NCI-H1694 treated with DMSO at 0.1 percent for 48 hours (cell line): Measurements from ENCODE around the gene ADAMTS16.

Experiments
- DNase-seq: peaks from one replicate; lab custom pipeline; 2025; lab: John Stamatoyannopoulos, UW

ADAMTS16 gene

DNA sequence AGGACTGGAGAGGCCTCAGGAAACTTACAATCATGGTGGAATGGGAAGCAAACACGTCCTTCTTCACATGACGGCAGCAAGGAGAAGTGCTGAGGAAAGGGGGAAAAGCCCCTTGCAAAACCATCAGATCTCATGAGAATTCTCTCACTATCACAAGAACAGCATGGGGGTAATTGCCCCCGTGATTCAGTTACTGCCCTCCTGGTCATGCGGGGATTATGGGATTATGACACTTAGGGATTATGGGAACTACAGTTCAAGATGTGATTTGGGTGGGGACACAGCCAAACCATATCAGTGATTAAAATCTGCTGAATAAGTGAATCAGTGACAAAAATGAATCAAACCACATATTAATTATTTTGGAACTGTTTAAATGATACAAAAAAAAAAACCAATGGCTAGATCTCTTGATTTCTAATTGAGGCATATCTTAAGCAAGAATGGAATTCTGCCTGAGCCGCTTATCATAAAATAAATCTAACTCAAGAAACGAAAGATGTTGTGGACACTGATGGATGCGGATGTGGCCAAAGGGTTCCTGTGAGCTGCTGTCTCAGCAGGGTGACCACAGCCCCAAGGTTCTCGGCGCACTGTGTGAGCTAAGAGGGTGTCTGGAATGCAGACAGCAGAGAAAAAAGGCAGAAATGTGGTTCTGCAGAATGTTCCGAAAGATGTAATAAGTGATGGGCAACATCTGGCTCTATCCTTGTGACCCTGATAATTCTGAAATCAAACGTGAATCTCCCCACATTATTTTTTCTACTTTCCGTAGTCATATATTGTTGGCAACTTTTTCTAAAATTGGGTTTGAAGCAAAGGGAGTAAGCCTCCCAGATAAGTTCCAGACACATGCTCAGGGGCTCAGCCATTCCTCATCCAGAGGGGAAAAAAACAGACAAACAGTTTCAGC, 175.2 kb downstream of the ADAMTS16 start:
- DNase-seq, result no peak

GRCh38 chr5:5316334-5316733, 176.2 kb downstream of the ADAMTS16 start:
- DNase-seq, result no peak

GRCh38 chr5:5317976-5318375, 177.8 kb downstream of the ADAMTS16 start:
- DNase-seq, result no peak

DNA sequence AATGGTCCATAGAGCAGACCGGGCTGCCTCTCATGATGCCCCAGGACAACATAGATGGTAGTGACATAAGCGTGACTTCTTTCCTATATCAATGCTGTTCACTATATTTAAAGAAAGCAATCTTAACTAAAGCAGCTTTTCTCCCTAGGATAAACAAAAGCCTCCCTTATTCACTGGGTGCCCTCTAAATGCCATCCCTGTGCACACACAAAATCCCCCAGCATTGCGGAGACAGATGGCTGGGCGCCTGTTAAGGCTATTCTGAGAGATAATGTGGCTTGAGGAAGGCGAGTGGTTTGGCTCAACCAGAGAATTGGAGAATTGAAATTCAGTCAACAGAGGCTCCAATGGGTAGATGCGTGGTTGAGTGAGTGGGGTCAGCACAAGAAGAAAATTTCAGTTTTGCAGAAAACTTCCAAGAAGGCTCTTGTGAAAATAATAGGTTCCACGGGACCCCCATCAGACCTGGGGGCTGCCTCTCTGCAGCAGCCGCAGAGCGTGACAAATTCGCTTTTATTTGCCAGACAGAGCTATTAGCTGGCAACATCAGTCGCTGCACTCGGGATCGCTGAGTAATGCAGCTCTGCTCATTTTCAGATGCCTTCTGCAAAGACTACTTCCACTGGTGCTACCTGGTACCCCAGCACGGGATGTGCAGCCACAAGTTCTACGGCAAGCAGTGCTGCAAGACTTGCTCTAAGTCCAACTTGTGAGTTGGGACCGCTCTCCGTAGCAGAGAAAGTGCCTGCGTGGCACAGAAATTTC, 178.5 kb downstream of the ADAMTS16 start:
- no peak for DNase-seq

GRCh38 chr5:5320062-5320805, 180.1 kb downstream of the ADAMTS16 start:
- no peak for DNase-seq

- DNase-seq, result no peak
These were observed 181.0 kb downstream of the ADAMTS16 start for GRCh38 chr5:5321137-5321536.

- no peak for DNase-seq
These were observed 183.4 kb downstream of the ADAMTS16 start for GRCh38 chr5:5323551-5323950.

GRCh38 chr5:5326115-5326758, 186.1 kb downstream of the ADAMTS16 start:
- DNase-seq, result no peak

DNA sequence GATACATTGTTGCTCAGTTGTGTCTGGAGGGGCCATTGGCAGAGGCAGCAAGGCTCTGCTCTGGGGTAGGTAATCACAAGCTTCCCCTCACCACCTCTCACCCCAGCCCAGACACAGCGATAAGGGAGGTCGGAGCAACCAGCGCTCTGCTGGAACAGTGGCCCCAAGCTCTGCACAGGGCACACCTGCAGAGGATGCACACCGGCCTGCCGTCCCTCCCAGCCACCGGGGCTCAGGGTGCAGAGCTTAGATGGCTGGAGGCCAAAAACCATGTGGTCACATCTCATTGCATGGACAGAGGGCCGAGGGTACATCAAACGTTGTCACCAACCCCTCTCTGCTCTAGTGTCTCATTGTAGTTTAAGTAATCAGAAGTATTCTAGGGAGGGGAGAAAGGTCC, 187.0 kb downstream of the ADAMTS16 start:
- DNase-seq, result no peak

DNA sequence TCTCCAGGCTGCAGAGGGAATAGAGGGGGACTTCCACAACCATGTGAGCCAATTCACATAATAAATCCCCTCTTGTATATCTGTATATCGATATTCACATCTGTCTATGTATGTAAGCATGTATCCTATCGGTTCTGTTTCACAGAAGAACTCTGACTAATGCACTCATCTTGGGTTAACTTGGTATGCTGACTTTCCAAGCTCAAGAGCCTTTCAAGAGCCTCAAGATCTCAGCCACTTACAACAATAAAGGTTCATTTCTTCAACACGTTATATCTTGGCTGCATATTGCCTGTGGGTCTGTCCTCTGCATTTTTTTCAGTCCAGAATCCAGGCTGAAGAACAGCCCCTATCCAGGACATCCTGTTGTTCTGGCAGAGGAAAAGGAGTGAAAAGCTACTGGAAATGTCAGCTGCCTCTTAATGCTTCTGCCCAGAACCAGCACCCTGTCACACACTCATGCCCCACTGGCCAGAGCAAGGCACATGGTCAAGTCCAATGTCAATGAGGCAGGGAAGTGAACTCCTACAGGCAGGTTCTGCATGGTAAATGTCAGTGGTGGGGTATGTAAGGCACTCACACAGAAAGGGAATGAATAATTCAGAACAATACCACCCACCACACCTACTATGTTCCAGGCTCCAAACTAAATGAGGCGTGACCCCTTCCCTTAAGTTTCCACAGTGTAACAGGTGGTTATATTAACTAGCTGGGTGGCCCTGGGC, 190.8 kb downstream of the ADAMTS16 start:
- no peak for DNase-seq

GRCh38 chr5:5331848-5332247, 191.7 kb downstream of the ADAMTS16 start:
- DNase-seq, result no peak

DNA sequence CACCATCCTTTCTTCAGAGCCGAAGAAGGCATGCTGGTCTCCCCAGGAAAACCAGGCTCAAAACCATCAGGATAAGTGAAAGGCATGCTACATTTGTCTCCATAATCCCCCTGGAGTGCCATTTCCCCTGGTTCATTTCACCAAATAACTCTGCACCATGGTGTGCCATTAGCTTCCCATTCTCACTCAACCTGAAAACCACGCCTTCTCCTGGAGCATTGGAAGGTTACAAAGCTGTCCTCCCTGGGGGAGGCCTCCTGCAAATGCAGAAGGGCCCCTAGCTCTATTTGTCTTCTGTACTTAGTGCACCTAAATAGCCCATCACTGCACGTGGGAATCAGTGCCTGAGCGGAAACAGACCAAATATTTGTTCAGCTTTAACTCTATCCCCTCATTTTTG, 192.2 kb downstream of the ADAMTS16 start:
- DNase-seq, result no peak

DNA sequence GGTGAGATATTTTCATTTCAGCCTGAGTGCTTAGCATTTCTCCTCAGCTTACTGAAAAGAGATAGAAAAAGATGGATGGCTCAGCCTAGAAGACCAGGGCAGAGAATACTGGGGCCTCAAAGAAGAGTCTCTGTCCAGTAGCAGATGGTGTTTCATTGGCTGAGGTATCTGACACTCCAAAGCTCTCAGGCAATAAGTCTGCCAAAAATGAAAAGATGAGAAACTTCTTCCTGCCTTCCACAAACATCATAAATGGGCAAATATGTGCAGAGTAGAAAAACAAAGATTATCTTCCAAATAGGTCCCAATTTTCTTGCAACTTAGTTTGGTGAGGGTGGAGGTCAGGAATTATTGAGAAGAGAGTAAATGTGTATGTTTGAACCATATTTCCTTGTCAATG, 195.0 kb downstream of the ADAMTS16 start:
- no peak for DNase-seq

DNA sequence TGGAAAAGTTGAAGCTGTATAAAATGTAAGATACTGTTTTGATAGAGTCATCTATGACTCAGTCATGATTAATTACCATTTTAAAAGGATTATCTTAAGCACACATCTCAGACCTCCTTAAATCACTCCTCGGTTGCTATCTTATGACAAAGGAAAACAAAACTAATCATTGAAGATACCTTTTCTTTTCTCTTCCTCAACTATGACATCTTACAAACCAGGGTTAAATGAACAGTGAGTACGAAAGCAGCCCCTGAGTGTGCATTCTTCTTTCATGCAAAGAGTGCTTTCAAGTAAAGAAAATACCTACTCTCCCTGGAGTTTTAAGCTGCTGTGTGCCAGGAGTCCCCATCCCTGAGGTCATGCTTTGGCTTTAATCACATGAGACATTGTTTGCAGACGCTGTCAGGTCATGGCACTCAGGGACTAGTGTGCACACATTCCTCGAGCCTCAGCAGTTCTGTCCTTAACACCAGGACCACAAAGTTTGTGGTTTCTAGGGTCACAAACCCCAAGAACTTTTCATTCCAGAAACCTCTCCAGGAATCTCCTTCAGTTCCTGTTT, 195.7 kb downstream of the ADAMTS16 start:
- no peak for DNase-seq

GRCh38 chr5:5339257-5339656, 199.1 kb downstream of the ADAMTS16 start:
- DNase-seq, result no peak

DNA sequence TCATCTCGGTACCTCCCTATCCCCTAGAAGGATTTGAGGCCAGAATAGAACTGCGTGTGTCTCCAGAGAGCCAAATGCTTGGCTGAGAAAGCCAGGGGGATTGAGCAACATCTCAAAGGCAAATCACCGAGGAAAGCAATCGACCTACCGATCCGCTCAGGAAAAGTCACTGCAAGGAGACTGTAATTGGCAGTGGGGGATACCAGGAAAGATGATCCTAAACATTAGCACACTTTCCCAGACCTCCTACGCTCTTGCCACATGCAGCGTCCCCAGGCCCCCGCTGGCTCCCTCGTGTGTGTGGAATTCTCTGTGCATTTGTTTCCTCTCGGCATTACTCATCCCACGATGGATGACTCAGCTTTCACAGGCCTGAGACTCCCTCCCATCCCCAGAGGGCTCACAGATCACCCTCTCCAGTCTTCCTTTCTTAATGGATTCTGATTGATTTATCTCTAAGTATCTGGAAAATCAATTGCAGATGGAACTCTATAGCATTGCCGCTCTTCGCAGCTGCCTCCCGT, 200.1 kb downstream of the ADAMTS16 start:
- DNase-seq, result no peak

DNA sequence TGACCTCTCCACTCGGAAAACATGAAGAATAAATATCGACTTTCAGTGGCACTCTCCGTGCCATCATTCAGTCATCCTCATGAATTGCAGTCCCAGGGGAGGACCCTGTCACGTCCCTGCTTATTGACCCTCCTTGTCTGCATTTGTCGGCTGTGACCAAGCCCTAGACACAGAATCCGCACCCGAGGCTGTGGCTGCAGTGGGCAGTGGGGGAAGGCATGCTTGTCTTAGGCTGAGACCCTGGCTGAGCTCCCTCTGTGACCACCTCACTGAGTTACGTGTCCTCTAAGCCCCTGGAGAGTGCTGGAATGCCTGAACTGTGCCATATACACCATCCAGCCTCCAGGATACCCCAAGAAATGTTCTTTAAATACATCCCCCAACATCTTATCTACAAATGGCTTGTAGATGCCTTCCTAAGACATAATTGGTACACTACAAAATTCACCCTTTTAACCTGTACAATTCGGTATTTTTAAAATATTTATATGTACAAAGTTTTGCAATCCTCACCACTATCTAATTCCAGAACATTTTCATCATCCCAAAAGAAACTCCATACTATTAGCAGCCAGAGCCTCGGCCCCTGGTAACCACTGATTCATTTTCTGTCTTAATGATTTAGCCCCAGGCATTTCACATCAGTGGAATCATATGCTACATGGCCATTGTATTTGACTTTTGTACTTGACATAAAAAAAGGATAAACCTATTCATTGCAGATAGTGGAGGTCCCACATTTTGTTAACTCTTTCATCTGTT, 201.6 kb downstream of the ADAMTS16 start:
- DNase-seq, result no peak

- no peak for DNase-seq
These were observed 202.7 kb downstream of the ADAMTS16 start for GRCh38 chr5:5342784-5343183.

DNA sequence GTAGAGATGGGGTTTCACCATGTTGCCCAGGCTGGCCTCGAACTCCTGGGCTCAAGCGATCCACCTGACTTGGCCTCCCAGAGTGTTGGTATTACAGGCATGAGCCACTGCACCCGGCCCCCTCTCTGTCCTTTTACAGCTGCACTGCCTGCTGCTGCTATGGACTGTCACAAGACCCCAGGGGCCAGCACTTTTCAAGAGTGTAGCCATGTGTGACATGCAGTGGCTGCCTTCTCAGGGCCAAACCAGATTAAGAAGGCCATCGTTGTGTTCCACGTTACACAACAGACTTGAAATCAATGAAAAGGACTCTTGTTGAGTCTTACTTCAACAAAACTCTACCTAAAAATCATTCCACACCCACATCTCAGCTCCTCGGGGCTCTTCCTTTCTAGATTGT, 203.4 kb downstream of the ADAMTS16 start:
- DNase-seq, result no peak

DNA sequence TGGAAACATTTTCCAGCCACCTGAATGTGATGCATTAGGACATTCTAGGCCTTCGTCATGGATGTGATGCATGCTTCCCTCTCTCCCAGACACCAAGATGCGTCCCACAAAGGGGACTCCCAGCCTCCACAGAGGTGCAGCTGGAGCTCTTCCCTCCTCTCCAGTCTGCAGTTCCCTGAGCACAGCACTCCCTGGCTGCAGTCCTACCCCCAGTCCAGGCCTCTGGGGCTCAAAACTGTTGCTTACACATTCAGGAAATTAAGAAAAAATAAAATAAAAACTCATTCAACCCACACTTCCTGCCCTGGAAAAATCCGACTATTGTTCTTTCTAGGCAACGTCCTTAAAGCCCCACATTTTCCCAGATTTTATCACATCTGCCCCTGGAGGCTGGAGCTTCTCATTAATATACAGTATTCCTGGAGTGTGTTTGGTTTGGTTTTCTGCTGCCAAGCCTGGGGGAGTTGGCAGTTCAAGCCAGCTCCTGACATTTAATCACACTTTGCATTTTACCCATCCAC, 204.0 kb downstream of the ADAMTS16 start:
- DNase-seq, result no peak
